Gastrocnemius medialis (tissue), 4 donors: ENCODE measurements around the gene CFH. TPM values are rescaled to one million over a fixed set of nuclear protein-coding genes. Genes with fewer than 3 reads are reported as not detected.
"Not testable (repeated sequence)": the region's sequence is repeated elsewhere in the genome, so short reads cannot be mapped to it uniquely, and the experiment has no call there.

Experiments
- ATAC-seq, 2 donors: fragments of 150-250 bp; one replicate each; pipeline ENCODE4 v1.9.1; 2016
- DNase-seq, 2 donors: peaks; one replicate each; pipeline ENCODE4 v3.0.0-alpha.2; 2019
- H3K27ac ChIP-seq, 4 donors: fragments of 200-600 bp; sonication (generic); 1 replicate in 1 of 4; 2 replicates in 3 of 4; pipeline ENCODE4 v1.5.1; 2016 to 2018; ENCODE audit warnings: mild to moderate bottlenecking in 2 of 4, moderate library complexity in 1 of 4
- H3K27me3 ChIP-seq, 3 donors: fragments of 200-600 bp; sonication (generic) in 2 of 3; 1 replicate in 1 of 3; 2 replicates in 2 of 3; pipeline versions ENCODE4 v1.5.1 to v1.6.0; 2016 to 2019; ENCODE audit warnings: mild to moderate bottlenecking in 1 of 3, moderate library complexity in 1 of 3
- H3K36me3 ChIP-seq, 2 donors: fragments of 200-600 bp; sonication (generic) in 1 of 2; one replicate each; pipeline ENCODE4 v1.5.1; 2017 to 2018
- H3K4me1 ChIP-seq, 2 donors: fragments of 200-600 bp; sonication (generic) in 1 of 2; one replicate each; pipeline ENCODE4 v1.5.1; 2016 to 2017; ENCODE audit warnings: mild to moderate bottlenecking in 2 of 2
- H3K4me3 ChIP-seq, 4 donors: fragments of 200-600 bp; sonication (generic) in 3 of 4; 1 replicate in 1 of 4; 2 replicates in 3 of 4; pipeline ENCODE4 v1.5.1; 2016 to 2019; ENCODE audit warnings: mild to moderate bottlenecking in 2 of 4
- H3K9me3 ChIP-seq, 3 donors: fragments of 200-600 bp; sonication (generic) in 2 of 3; 1 replicate in 1 of 3; 2 replicates in 2 of 3; pipeline ENCODE4 v1.5.1; 2016 to 2019
- POLR2A ChIP-seq, 2 donors: fragments of 450-650 bp; IDR thresholded peaks; one replicate each; pipeline ENCODE4 v1.6.1; 2017; ENCODE audit warnings: antibody characterized with exemption in 2 of 2, mild to moderate bottlenecking in 2 of 2, moderate library complexity in 2 of 2
- in situ Hi-C, 4 donors: fragments of 200-750 bp; cut with MboI; loops; one replicate each; pipeline versions ENCODE4 v1.15.0 to v1.8.0; 2017; ENCODE audit warnings: low sequenced_read_pairs in 4 of 4
- intact Hi-C: fragments of 100-400 bp; cut with DNase I; formaldehyde crosslinking; loops from one replicate; pipeline ENCODE4 v1.15.1; 2023; ENCODE audit warnings: low total_unique reads
- total RNA-seq, 4 donors: library from RNA; depleted of rRNA; stranded (reverse); fragments of >200 nt; gene quantifications; one replicate each; pipeline versions ENCODE4 v1.1.0 to v1.2.3, GENCODE V29; 2016
- TF ChIP-seq, protein P1 (sequence below), 5 experiments: fragments of 450-650 bp in 3 of 5; fragments of 200-600 bp in 2 of 5; sonication (generic) in 2 of 5; IDR thresholded peaks in 4 of 5; conservative IDR thresholded peaks in 1 of 5; 1 replicate in 4 of 5; 2 replicates in 1 of 5; pipeline ENCODE4 v1.5.1; 2016 to 2019; ENCODE audit warnings: antibody characterized with exemption in 5 of 5, mild to moderate bottlenecking in 3 of 5, moderate library complexity in 3 of 5

The CFH gene
- total RNA-seq, 4 donors from 2014 or later, result 12.2 to 35.1 (median 24.3) TPM

- in situ Hi-C loops (no loop called here), intact Hi-C loops (no loop called here)
- ATAC-seq (no peak), DNase-seq (no peak)
- Histone ChIP-seq H3K4me3 (no peak overlapping the region), H3K36me3 (no peaks in the 10 kb centered on the region), H3K27ac (no peak overlapping the region), H3K9me3 (no peaks in the 10 kb centered on the region), H3K4me1 (no peaks in the 10 kb centered on the region), H3K27me3 (no peaks in the 10 kb centered on the region)
- TF ChIP-seq, protein P1, sequence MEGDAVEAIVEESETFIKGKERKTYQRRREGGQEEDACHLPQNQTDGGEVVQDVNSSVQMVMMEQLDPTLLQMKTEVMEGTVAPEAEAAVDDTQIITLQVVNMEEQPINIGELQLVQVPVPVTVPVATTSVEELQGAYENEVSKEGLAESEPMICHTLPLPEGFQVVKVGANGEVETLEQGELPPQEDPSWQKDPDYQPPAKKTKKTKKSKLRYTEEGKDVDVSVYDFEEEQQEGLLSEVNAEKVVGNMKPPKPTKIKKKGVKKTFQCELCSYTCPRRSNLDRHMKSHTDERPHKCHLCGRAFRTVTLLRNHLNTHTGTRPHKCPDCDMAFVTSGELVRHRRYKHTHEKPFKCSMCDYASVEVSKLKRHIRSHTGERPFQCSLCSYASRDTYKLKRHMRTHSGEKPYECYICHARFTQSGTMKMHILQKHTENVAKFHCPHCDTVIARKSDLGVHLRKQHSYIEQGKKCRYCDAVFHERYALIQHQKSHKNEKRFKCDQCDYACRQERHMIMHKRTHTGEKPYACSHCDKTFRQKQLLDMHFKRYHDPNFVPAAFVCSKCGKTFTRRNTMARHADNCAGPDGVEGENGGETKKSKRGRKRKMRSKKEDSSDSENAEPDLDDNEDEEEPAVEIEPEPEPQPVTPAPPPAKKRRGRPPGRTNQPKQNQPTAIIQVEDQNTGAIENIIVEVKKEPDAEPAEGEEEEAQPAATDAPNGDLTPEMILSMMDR (IDR thresholded peaks at IDR 0.05 in 4 of 5, conservative IDR thresholded peaks at IDR 0.05 in 1 of 5), result no peak
- TF ChIP-seq POLR2A (IDR thresholded peaks at IDR 0.05), result no peak
Measured at GRCh38 chr1:196734006-196734405, 82.2 kb downstream of the CFH start.

DNA sequence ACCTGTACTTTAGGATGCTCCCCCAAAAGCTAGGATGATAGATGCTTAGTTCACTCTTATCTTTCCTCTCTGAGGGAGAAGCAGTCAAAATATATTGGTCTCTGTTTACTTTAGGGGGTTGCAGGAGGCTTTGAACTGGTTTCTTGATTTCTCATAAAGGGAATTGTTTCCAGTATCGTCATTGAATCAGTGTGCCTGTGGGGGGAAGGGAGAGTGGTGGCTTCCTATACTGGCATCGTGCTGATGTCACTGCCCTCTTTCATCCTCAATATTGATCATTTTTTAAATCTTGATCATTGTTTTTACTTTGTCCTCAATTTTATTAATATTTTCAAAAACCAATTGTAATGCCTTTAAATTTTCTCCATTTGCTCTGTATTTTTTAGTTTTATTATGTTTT is 82.6 kb downstream of the CFH start:
- intact Hi-C loops, result no loop called here
- no peaks in the 10 kb centered on the region for H3K9me3 ChIP-seq

GRCh38 chr1:196738730-196739129 is 86.9 kb downstream of the CFH start:
- in situ Hi-C loops, result no loop called here
- TF ChIP-seq POLR2A (IDR thresholded peaks at IDR 0.05), result no peak
- TF ChIP-seq, protein P1 (IDR thresholded peaks at IDR 0.05 in 4 of 5, conservative IDR thresholded peaks at IDR 0.05 in 1 of 5), result no peak

More for the DNA sequence above, 82.6 kb downstream of the CFH start:
- Histone ChIP-seq H3K4me1 (no peaks in the 10 kb centered on the region), H3K36me3 (no peaks in the 10 kb centered on the region), H3K27me3 (no peaks in the 10 kb centered on the region), H3K4me3 (no peak overlapping the region), H3K27ac (no peak overlapping the region)
- TF ChIP-seq POLR2A (IDR thresholded peaks at IDR 0.05), result no peak
- TF ChIP-seq, protein P1 (IDR thresholded peaks at IDR 0.05 in 4 of 5, conservative IDR thresholded peaks at IDR 0.05 in 1 of 5), result no peak
- no peak for ATAC-seq
- no peak for DNase-seq
- in situ Hi-C loops, result no loop called here

DNA sequence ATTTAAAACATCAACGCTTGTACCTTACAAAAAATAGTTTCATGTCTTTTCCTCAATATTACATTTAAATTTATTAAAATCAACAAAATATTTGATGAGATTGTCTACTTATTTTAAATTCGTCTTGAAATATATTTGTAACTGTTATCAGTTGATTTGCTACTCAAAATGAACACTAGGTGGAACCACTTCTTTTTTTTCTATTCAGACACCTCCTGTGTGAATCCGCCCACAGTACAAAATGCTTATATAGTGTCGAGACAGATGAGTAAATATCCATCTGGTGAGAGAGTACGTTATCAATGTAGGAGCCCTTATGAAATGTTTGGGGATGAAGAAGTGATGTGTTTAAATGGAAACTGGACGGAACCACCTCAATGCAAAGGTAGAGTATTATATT is 91.4 kb downstream of the CFH start:
- H3K27ac ChIP-seq, in situ Hi-C loops, ATAC-seq, H3K9me3 ChIP-seq, H3K4me1 ChIP-seq, DNase-seq, H3K36me3 ChIP-seq, H3K27me3 ChIP-seq, H3K4me3 ChIP-seq, intact Hi-C loops: not testable (repeated sequence)

More at GRCh38 chr1:196738730-196739129, 86.9 kb downstream of the CFH start:
- intact Hi-C loops, result no loop called here
- Histone ChIP-seq H3K36me3 (no peaks in the 10 kb centered on the region), H3K27me3 (no peaks in the 10 kb centered on the region), H3K4me3 (no peak overlapping the region), H3K9me3 (no peaks in the 10 kb centered on the region), H3K27ac (no peak overlapping the region), H3K4me1 (no peaks in the 10 kb centered on the region)
- DNase-seq (no peak), ATAC-seq (no peak)

GRCh38 chr1:196765019-196765740 is 113.3 kb downstream of the CFH start:
- not testable (repeated sequence) for DNase-seq

GRCh38 chr1:196769823-196770222 is 118.0 kb downstream of the CFH start:
- ATAC-seq, in situ Hi-C loops, H3K4me1 ChIP-seq, H3K36me3 ChIP-seq, DNase-seq, intact Hi-C loops, H3K4me3 ChIP-seq, H3K27ac ChIP-seq, H3K9me3 ChIP-seq, H3K27me3 ChIP-seq: not testable (repeated sequence)

More at GRCh38 chr1:196765019-196765740, 113.3 kb downstream of the CFH start:
- intact Hi-C loops, H3K4me1 ChIP-seq, ATAC-seq, H3K27ac ChIP-seq, H3K27me3 ChIP-seq, in situ Hi-C loops, H3K9me3 ChIP-seq, H3K4me3 ChIP-seq, H3K36me3 ChIP-seq: not testable (repeated sequence)
